GM23248 (cell line): ENCODE results near the gene APBB1IP. TPM values are rescaled to one million over a fixed set of nuclear protein-coding genes. Genes with fewer than 3 reads are reported as not detected.
A peak's percentile ranks its signal among the peaks of the same experiment; 100 is the strongest.

ENCODE experiments used
- DNase-seq: peaks from one replicate; pipeline ENCODE4 v3.0.0-alpha.2; 2015
- H2AFZ ChIP-seq: fragments of 200-600 bp; sonication (generic); 2 replicates; pipeline ENCODE4 v1.6.1; 2016; ENCODE audit warnings: antibody characterized with exemption
- H3F3A ChIP-seq: fragments of 200-600 bp; sonication (generic); 2 replicates; pipeline ENCODE4 v1.6.1; 2016; ENCODE audit warnings: mild to moderate bottlenecking, antibody characterized with exemption, mixed run types; ENCODE audit not compliant: insufficient read depth
- H3K27ac ChIP-seq: fragments of 200-600 bp; sonication (generic); 2 replicates; pipeline ENCODE4 v1.5.1; 2016; ENCODE audit warnings: mild to moderate bottlenecking
- H3K27me3 ChIP-seq: fragments of 200-600 bp; sonication (generic); replicated peaks from 2 replicates; pipeline ENCODE4 v1.6.1; 2016; ENCODE audit warnings: mild to moderate bottlenecking; ENCODE audit not compliant: insufficient read depth
- H3K36me3 ChIP-seq: fragments of 200-600 bp; sonication (generic); 2 replicates; pipeline ENCODE4 v1.6.1; 2016; ENCODE audit warnings: low read depth, mild to moderate bottlenecking
- H3K4me1 ChIP-seq: fragments of 200-600 bp; sonication (generic); 2 replicates; pipeline ENCODE4 v1.6.1; 2016; ENCODE audit warnings: mild to moderate bottlenecking; ENCODE audit not compliant: insufficient read depth
- H3K4me2 ChIP-seq: fragments of 200-600 bp; sonication (generic); one replicate; pipeline ENCODE4 v1.6.1; 2016; ENCODE audit warnings: mild to moderate bottlenecking; ENCODE audit not compliant: unreplicated experiment
- H3K4me3 ChIP-seq: fragments of 200-600 bp; sonication (generic); 2 replicates; pipeline ENCODE4 v1.5.1; 2016; ENCODE audit warnings: mild to moderate bottlenecking
- H3K79me2 ChIP-seq: fragments of 200-600 bp; sonication (generic); 2 replicates; pipeline ENCODE4 v1.6.1; 2016; ENCODE audit warnings: mild to moderate bottlenecking; ENCODE audit not compliant: insufficient read depth
- H3K9ac ChIP-seq: fragments of 200-600 bp; sonication (generic); 2 replicates; pipeline ENCODE4 v1.6.1; 2016; ENCODE audit warnings: mild to moderate bottlenecking
- H3K9me2 ChIP-seq: fragments of 200-600 bp; sonication (generic); 2 replicates; pipeline ENCODE4 v1.6.1; 2016; ENCODE audit warnings: mixed run types, mild to moderate bottlenecking, moderate library complexity; ENCODE audit not compliant: insufficient read depth
- H3K9me3 ChIP-seq: fragments of 200-600 bp; sonication (generic); one replicate; pipeline ENCODE4 v1.6.1; 2017; ENCODE audit warnings: low read depth
- H4K20me1 ChIP-seq: fragments of 200-600 bp; sonication (generic); 2 replicates; pipeline ENCODE4 v1.6.0; 2016; ENCODE audit not compliant: insufficient read depth
- EZH2 ChIP-seq: fragments of 200-600 bp; sonication (generic); IDR thresholded peaks from 2 replicates; pipeline ENCODE4 v1.6.1; 2018; ENCODE audit warnings: antibody characterized with exemption, mild to moderate bottlenecking; ENCODE audit not compliant: insufficient read depth, poor library complexity, severe bottlenecking
- EZH2phosphoT487 ChIP-seq: fragments of 200-600 bp; sonication (generic); IDR thresholded peaks from 2 replicates; pipeline ENCODE4 v1.6.1; 2018; ENCODE audit warnings: antibody characterized with exemption, moderate library complexity, mild to moderate bottlenecking, low read depth; ENCODE audit not compliant: insufficient read depth
- WGBS, 2 experiments: methylation state at CpG; one replicate each; pipeline ENCODE4 v1.1.6; 2015 to 2017; ENCODE audit warnings: low lambda C conversion rate in 2 of 2, low coverage in 1 of 2; ENCODE audit errors: missing lambda C conversion rate in 2 of 2; 5-methylcytosine and 5-hydroxymethylcytosine counted together
- in situ Hi-C: fragments of 300-500 bp; cut with MboI; formaldehyde crosslinking; loops from 2 replicates; pipeline ENCODE4 v1.15.0; 2020
- polyA plus RNA-seq: library from polyadenylated mRNA; unstranded; fragments of >200 nt; fragmentation: Nextera tagmentation; extraction: Ambion mirVana; gene quantifications from 2 replicates; pipeline ENCODE4 v1.2.1, GENCODE V29; 2016
- total RNA-seq: library from RNA; depleted of rRNA; stranded (reverse); fragments of >200 nt; shearing (Covaris generic); gene quantifications from 2 replicates; pipeline ENCODE4 v1.2.3, GENCODE V29; 2014

Gene APBB1IP
- total and polyA plus RNA-seq, 2 experiments from 2014 or later, result 9.4 to 25.0 TPM

- Histone ChIP-seq H2AFZ (no peak overlapping the region), H3K4me2 (no peak overlapping the region), H3K9me3 (no peaks in the 10 kb centered on the region), H3K9me2 (no peaks in the 10 kb centered on the region), H3K79me2 (no peaks in the 10 kb centered on the region), H3K36me3 (no peaks in the 10 kb centered on the region), H3K27ac (no peak overlapping the region), H3K4me3 (no peak overlapping the region), H3F3A (no peaks in the 10 kb centered on the region), H3K27me3 (no peaks in the 10 kb centered on the region), H4K20me1 (no peaks in the 10 kb centered on the region), H3K9ac (no peak overlapping the region), H3K4me1 (no peaks in the 10 kb centered on the region)
- no peak for DNase-seq
- TF ChIP-seq EZH2 (no peak), EZH2phosphoT487 (no peak)
- in situ Hi-C loops, result no loop called here
- WGBS, 2 experiments, result 55 to 69% methylated on average over 2 of the region's 2 CpGs
Measured at GRCh38 chr10:26413375-26413774, 24.8 kb upstream of the APBB1IP start.

DNA sequence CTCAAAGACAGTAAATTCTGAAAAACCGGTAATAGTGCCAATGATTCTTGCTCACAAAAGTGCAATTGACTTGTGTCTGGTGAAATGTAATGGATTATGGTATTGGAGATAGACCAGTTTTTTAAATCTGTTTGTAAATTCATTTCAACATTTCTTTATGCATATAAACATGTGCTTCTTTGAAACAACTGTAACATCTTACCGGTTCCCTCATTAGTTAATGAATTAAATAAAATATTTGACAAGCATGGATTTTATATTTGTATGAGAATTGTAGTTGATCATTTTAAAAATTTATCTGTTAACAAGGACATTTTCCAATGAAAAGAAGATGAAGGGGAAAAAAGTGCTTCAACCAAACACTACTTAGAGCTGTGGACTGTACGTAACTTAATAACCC is 21.0 kb upstream of the APBB1IP start:
- H3K4me2 ChIP-seq, result no peak overlapping the region
- 44 to 45% methylated on average over 3 of the region's 3 CpGs for WGBS, 2 experiments
- no peaks in the 10 kb centered on the region for H3K9me2 ChIP-seq
- no peak overlapping the region for H3K27ac ChIP-seq
- no peaks in the 10 kb centered on the region for H4K20me1 ChIP-seq
- in situ Hi-C loops, result no loop called here
- no peak overlapping the region for H3K9ac ChIP-seq
- H3K4me3 ChIP-seq, result no peak overlapping the region
- no peaks in the 10 kb centered on the region for H3K36me3 ChIP-seq
- no peaks in the 10 kb centered on the region for H3K9me3 ChIP-seq
- no peaks in the 10 kb centered on the region for H3K4me1 ChIP-seq
- no peak overlapping the region for H2AFZ ChIP-seq
- H3K79me2 ChIP-seq, result no peaks in the 10 kb centered on the region
- no peak for TF ChIP-seq EZH2
- TF ChIP-seq EZH2phosphoT487, result no peak
- H3F3A ChIP-seq, result no peaks in the 10 kb centered on the region
- DNase-seq, result no peak
- no peaks in the 10 kb centered on the region for H3K27me3 ChIP-seq

- Histone ChIP-seq H2AFZ (no peak overlapping the region), H3K4me3 (no peak overlapping the region), H3K9me2 (no peaks in the 10 kb centered on the region), H3K36me3 (no peaks in the 10 kb centered on the region), H3K27me3 (no peaks in the 10 kb centered on the region), H3K79me2 (no peaks in the 10 kb centered on the region), H3K4me1 (no peaks in the 10 kb centered on the region), H3K9me3 (no peaks in the 10 kb centered on the region), H3K9ac (no peak overlapping the region), H3K4me2 (no peak overlapping the region), H4K20me1 (no peaks in the 10 kb centered on the region), H3F3A (no peaks in the 10 kb centered on the region), H3K27ac (no peak overlapping the region)
- 31 to 39% methylated on average over 3 of the region's 3 CpGs for WGBS, 2 experiments
- in situ Hi-C loops, result no loop called here
- no peak for DNase-seq
- TF ChIP-seq EZH2 (no peak), EZH2phosphoT487 (no peak)
Measured at GRCh38 chr10:26422977-26423376, 15.2 kb upstream of the APBB1IP start.

GRCh38 chr10:26423722-26424121 is 14.4 kb upstream of the APBB1IP start:
- no peak overlapping the region for H2AFZ ChIP-seq
- 53 to 75% methylated on average over 3 of the region's 3 CpGs for WGBS, 2 experiments
- H4K20me1 ChIP-seq, result no peaks in the 10 kb centered on the region
- no peaks in the 10 kb centered on the region for H3K4me1 ChIP-seq
- DNase-seq, result no peak
- H3K9me3 ChIP-seq, result no peaks in the 10 kb centered on the region
- no peaks in the 10 kb centered on the region for H3F3A ChIP-seq
- no peaks in the 10 kb centered on the region for H3K36me3 ChIP-seq
- no peaks in the 10 kb centered on the region for H3K79me2 ChIP-seq
- no peak overlapping the region for H3K4me3 ChIP-seq
- no peak overlapping the region for H3K4me2 ChIP-seq
- H3K9me2 ChIP-seq, result no peaks in the 10 kb centered on the region
- in situ Hi-C loops, result no loop called here
- H3K27ac ChIP-seq, result no peak overlapping the region
- no peak overlapping the region for H3K9ac ChIP-seq
- TF ChIP-seq EZH2phosphoT487, result no peak
- no peak for TF ChIP-seq EZH2
- no peaks in the 10 kb centered on the region for H3K27me3 ChIP-seq

DNA sequence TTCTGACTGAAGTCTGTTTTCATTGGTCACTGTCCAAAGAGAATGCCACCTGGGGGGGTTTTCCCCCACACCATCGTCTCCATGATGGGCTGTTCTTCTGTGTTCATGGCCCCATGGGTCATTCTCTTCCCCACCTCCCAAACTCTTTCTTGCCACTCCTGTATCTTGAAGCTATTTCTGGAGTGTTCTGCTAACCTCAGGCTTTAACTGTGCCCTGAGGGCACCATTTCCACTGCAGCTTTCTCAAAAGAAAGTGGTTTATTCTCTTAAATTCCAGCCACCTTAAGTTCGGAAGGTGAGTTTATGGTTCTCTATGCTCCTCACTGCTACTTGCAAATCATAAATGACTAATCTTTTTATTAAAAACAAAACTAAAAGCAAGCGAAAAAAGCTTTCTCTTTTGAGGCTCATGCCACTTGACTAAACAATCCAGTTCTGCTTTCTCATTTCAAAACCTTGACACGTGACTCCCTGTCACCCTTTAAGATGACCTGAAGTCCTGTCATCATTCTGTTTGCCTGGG is 7.4 kb upstream of the APBB1IP start:
- Histone ChIP-seq H3K4me3 (no peak overlapping the region), H3K4me1 (peaks cover 11% of the 10 kb centered on the region; the same call in 1 of the 2 replicates), H4K20me1 (no peaks in the 10 kb centered on the region), H3K27me3 (no peaks in the 10 kb centered on the region), H3K4me2 (no peak overlapping the region), H3K27ac (no peak overlapping the region), H3K9me2 (no peaks in the 10 kb centered on the region), H3K9me3 (no peaks in the 10 kb centered on the region), H3K9ac (no peak overlapping the region), H2AFZ (0 out of 2 replicates have a peak overlapping the region, but pooled peaks have one; percentile 37), H3K36me3 (no peaks in the 10 kb centered on the region), H3K79me2 (no peaks in the 10 kb centered on the region), H3F3A (no peaks in the 10 kb centered on the region)
- no peak for TF ChIP-seq EZH2phosphoT487
- TF ChIP-seq EZH2, result no peak
- DNase-seq, result peak; percentile 19
- in situ Hi-C loops, result no loop called here
- WGBS, 2 experiments, result 69 to 72% methylated on average over 4 of the region's 4 CpGs
